ENCODE results near the gene ITPR1. TPM values are rescaled to one million over a fixed set of nuclear protein-coding genes. Genes with fewer than 3 reads are reported as not detected.

ITPR1 gene
- total and polyA plus RNA-seq, 3 experiments from 2014 or later, result 14.9 to 85.8 (median 82.6) TPM

DNA sequence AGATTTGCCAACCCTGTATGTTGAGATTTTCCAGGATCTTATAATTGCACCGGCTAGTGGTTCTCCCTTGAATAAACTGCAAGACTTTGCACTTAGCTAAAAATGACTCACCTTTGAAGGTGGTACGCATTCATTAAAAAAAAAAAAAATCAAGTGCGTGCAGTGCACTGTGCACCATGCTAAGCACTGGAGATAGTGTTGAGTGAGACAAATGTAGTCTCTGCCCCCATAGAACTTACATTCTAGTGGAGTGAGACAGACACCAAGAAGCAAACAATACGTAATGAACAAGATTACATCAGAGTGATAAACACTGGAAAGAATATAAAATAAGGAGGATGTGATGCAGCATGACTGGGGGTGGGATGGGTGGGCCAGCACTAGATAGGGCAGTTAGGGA is 69.4 kb downstream of the ITPR1 start:
- H3K27ac ChIP-seq (ENCODE audit: low read depth, low read length), result no peak overlapping the region
- no peak overlapping the region for H3K27ac Mint-ChIP-seq
- CTCF ChIA-PET, result no interaction called here
- no peak overlapping the region for H3K4me3 ChIP-seq (ENCODE audit: low read length)
- peaks cover 2 to 25% (median 5%) of the 10 kb centered on the region in 3 donors for H3K4me1 Mint-ChIP-seq
- H3K36me3 Mint-ChIP-seq, result peaks cover 2 to 4% (median 3%) of the 10 kb centered on the region in 3 donors
- DNase-seq, result no peak
- H3K36me3 ChIP-seq (ENCODE audit: insufficient read depth, low read length), result no peaks in the 10 kb centered on the region
- POLR2A ChIA-PET, result interaction anchor here (0.6 kb wide), 1 partner anchor 22 kb away, joined by 3 read pairs; no protein-coding TSS in a partner anchor
- H3K27me3 ChIP-seq (ENCODE audit: insufficient read depth, low read length, poor library complexity, severe bottlenecking), result no peaks in the 10 kb centered on the region
- no peak overlapping the region for H3K4me3 Mint-ChIP-seq
- H3K27me3 Mint-ChIP-seq, result no peaks in the 10 kb centered on the region
- no peaks in the 10 kb centered on the region for H3K4me1 ChIP-seq (ENCODE audit: insufficient read depth, low read length)
- no peaks in the 10 kb centered on the region for H3K9me3 ChIP-seq (ENCODE audit: low read length)
- H3K9me3 Mint-ChIP-seq, result peaks cover 0 to 7% (median 3%) of the 10 kb centered on the region in 5 donors

DNA sequence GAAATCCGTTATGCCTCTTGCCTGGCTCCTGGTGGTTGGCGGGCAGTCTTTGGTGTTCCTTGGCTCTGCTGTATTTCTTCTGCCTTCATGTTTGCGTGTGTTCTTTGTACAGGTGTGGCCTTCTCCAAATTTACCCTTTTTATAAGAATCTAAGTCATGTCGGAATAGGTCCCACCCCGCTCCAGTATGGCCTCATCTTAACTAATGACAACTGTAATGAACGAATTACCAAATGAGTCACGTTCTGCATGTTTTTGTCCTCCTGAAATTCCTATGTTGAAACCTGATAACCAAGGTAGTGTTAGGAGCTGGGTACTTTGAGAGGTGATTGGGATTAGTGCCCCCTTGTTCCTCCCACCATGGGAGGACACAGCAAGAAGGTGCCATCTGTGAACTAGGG is 71.1 kb downstream of the ITPR1 start:
- ChIA-PET CTCF (interaction anchor here (1.0 to 2.5 kb wide), 4 partner anchors 12 to 45 kb away, joined by 3 to 5 read pairs (median 3); no protein-coding TSS in a partner anchor), POLR2A (no interaction called here)
- peak overlapping the region in 1 of 7 donors; percentile 7 for H3K4me3 Mint-ChIP-seq
- peaks cover 7 to 38% (median 17%) of the 10 kb centered on the region in 3 donors for H3K4me1 Mint-ChIP-seq
- H3K9me3 Mint-ChIP-seq, result no peaks in the 10 kb centered on the region
- H3K27ac ChIP-seq (ENCODE audit: low read depth, low read length), result no peak overlapping the region
- peaks cover 0 to 3% (median 0%) of the 10 kb centered on the region in 3 donors for H3K36me3 Mint-ChIP-seq
- DNase-seq, result no peak
- no peaks in the 10 kb centered on the region for H3K9me3 ChIP-seq (ENCODE audit: low read length)
- no peaks in the 10 kb centered on the region for H3K36me3 ChIP-seq (ENCODE audit: insufficient read depth, low read length)
- no peak overlapping the region for H3K4me3 ChIP-seq (ENCODE audit: low read length)
- H3K4me1 ChIP-seq (ENCODE audit: insufficient read depth, low read length), result no peaks in the 10 kb centered on the region
- no peaks in the 10 kb centered on the region for H3K27me3 ChIP-seq (ENCODE audit: insufficient read depth, low read length, poor library complexity, severe bottlenecking)
- H3K27me3 Mint-ChIP-seq, result no peaks in the 10 kb centered on the region
- H3K27ac Mint-ChIP-seq, result peak overlapping the region in 1 of 8 donors; percentile 56

DNA sequence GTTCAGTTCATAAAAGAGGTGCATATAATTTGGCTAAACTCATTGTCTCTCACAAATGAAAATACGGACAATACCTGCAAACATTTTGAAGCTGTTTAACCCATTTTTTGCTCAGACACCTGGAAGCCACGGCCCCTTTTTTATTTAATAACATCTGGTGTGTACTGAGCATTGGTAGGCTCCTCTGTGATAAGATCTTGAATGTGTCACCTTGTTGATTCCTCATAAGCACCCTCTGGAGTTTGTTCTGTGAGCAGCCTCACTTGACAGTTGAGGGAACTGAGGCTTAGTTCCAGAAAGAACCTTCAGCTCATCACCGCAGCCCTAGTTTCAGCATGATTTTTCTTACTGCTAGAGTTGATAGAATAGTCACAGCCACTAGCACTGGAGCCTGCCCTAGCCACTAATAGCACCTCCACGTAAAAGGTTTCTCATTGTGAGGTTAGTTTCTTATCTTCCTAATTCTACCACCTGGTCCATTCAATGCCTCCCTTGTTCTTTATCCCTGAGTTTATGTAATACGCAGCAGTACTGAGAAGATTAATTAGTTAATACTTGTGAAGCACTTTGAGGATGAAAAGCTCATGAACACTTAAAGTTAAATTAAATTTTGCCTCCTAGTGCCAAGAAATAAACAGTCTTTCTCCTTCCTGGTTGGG is 71.9 kb downstream of the ITPR1 start:
- ChIA-PET POLR2A (no interaction called here), CTCF (interaction anchor here (1.0 to 2.5 kb wide), 4 partner anchors 11 to 46 kb away, joined by 3 to 5 read pairs (median 3); no protein-coding TSS in a partner anchor)
- Mint-ChIP-seq H3K4me1 (peaks cover 9 to 42% (median 22%) of the 10 kb centered on the region in 3 donors), H3K4me3 (no peak overlapping the region), H3K27ac (no peak overlapping the region), H3K27me3 (no peaks in the 10 kb centered on the region), H3K9me3 (no peaks in the 10 kb centered on the region), H3K36me3 (peaks cover 0 to 3% (median 0%) of the 10 kb centered on the region in 3 donors)
- DNase-seq, result no peak
- no peaks in the 10 kb centered on the region for H3K27me3 ChIP-seq (ENCODE audit: insufficient read depth, low read length, poor library complexity, severe bottlenecking)
- no peaks in the 10 kb centered on the region for H3K9me3 ChIP-seq (ENCODE audit: low read length)
- no peaks in the 10 kb centered on the region for H3K4me1 ChIP-seq (ENCODE audit: insufficient read depth, low read length)
- H3K27ac ChIP-seq (ENCODE audit: low read depth, low read length), result no peak overlapping the region
- no peaks in the 10 kb centered on the region for H3K36me3 ChIP-seq (ENCODE audit: insufficient read depth, low read length)
- H3K4me3 ChIP-seq (ENCODE audit: low read length), result no peak overlapping the region

DNA sequence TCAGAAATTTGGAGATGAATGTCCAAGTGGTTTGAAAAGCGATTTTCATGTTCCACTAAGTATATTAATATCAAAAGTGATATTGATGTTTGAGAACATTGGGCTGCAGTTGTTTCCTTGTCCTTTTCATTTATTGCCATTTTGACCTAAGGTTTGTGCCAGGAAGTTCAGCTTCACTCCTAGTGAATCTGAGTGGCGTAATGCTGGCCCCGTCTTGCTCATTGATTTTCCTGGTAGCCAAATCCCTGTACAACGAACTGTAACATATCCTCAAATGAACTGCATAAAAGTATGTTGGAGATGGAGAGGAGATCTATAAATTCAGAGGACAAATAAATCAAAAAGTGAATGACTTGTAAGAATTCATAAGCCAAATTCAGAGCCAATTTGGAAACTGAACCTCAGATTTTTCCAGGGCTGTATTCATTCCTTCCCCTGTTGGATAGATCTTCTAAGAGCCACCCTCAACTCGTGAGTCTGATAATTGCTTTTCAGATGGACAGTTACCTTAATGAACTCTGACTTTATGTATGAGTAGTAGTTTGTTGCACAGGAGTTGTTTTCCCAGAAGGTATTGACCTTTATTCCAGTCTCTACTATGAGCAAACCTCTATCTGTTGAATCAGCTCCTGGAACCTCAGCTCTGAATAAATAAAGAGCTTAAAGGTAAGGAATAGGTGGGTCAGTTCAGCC is 72.8 kb downstream of the ITPR1 start:
- H3K4me1 ChIP-seq (ENCODE audit: insufficient read depth, low read length), result no peaks in the 10 kb centered on the region
- no peak overlapping the region for H3K4me3 ChIP-seq (ENCODE audit: low read length)
- no peaks in the 10 kb centered on the region for H3K27me3 ChIP-seq (ENCODE audit: insufficient read depth, low read length, poor library complexity, severe bottlenecking)
- H3K36me3 ChIP-seq (ENCODE audit: insufficient read depth, low read length), result no peaks in the 10 kb centered on the region
- H3K9me3 Mint-ChIP-seq, result no peaks in the 10 kb centered on the region
- no peak overlapping the region for H3K4me3 Mint-ChIP-seq
- H3K27ac ChIP-seq (ENCODE audit: low read depth, low read length), result no peak overlapping the region
- ChIA-PET POLR2A (interaction anchor here (0.7 kb wide), 1 partner anchor 10 kb away, joined by 3 read pairs; no protein-coding TSS in a partner anchor), CTCF (interaction anchor here (2.5 kb wide), 1 partner anchor 47 kb away, joined by 5 read pairs; no protein-coding TSS in a partner anchor)
- H3K27ac Mint-ChIP-seq, result peak overlapping the region in 2 of 8 donors; percentile 15 to 85
- no peaks in the 10 kb centered on the region for H3K9me3 ChIP-seq (ENCODE audit: low read length)
- no peak for DNase-seq
- H3K27me3 Mint-ChIP-seq, result no peaks in the 10 kb centered on the region
- H3K36me3 Mint-ChIP-seq, result peaks cover 0 to 3% (median 0%) of the 10 kb centered on the region in 3 donors
- peaks cover 10 to 48% (median 26%) of the 10 kb centered on the region in 3 donors for H3K4me1 Mint-ChIP-seq

DNA sequence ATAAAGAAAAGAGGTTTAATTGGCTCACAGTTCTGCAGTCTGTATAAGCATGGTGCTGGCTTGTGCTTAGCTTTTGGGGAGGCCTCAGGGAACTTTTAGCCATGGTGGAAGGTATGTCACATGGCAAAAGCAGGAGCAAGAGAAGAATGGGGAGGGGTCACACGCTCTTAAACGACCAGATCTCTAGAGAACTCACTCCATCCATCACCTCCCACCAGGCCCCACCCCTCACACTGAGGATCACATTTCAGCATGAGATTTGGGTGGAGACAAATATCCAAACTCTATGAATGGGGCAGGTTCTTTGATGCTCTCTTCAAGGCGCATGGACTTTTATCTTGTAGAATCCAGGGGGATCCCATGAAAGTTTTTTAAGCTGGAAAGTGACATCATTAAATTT is 75.7 kb downstream of the ITPR1 start:
- no peaks in the 10 kb centered on the region for H3K4me1 ChIP-seq (ENCODE audit: insufficient read depth, low read length)
- CTCF ChIA-PET, result no interaction called here

DNA sequence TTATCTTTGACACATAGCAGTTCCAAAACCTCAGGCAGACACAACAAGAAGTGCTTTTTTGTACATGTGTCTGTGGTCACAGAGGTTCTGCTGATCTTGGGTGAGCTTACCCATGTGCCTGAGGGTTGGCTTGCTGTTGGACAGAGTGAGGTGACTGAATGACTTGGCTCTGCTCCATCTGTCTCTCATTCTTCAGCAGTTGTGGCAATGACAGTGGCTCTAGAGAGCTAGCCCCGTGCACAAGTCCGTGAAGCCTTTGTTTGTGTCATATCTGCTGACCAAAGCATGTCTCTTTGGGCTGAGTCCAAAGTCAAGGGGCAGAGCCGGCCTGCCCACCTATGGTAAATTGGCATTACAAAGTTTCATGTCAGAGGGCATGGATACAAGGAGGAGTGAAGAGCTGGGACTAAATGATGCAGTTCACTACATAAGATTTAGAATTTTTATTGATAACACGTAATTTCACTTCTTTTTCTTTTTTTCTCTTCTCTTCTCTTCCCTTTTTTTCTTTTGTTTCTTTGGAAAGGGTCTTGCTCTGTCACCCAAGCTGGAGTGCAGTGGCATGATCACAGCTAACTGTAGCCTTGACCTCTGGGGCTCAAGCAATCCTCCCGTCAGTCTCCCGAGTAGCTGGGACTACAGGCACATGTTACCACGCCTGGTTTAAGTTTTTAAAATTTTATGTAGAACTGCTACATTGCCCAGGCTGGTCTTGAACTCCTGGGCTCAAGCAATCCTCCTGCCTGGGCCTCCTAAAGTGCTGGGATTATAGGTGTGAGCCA is 77.9 kb downstream of the ITPR1 start:
- Histone ChIP-seq H3K4me3 (ENCODE audit: low read length) (no peak overlapping the region), H3K36me3 (ENCODE audit: insufficient read depth, low read length) (no peaks in the 10 kb centered on the region), H3K27ac (ENCODE audit: low read depth, low read length) (no peak overlapping the region), H3K27me3 (ENCODE audit: insufficient read depth, low read length, poor library complexity, severe bottlenecking) (no peaks in the 10 kb centered on the region), H3K9me3 (ENCODE audit: low read length) (no peaks in the 10 kb centered on the region), H3K4me1 (ENCODE audit: insufficient read depth, low read length) (no peaks in the 10 kb centered on the region)
- Mint-ChIP-seq H3K4me1 (peaks cover 15 to 41% (median 27%) of the 10 kb centered on the region in 3 donors), H3K4me3 (no peak overlapping the region), H3K9me3 (no peaks in the 10 kb centered on the region), H3K27ac (peak overlapping the region in 2 of 8 donors; percentile 23 to 33), H3K27me3 (no peaks in the 10 kb centered on the region), H3K36me3 (peaks cover 0 to 6% (median 0%) of the 10 kb centered on the region in 3 donors)
- ChIA-PET POLR2A (no interaction called here), CTCF (interaction anchor here (2.5 to 2.8 kb wide), 2 partner anchors 13 to 220 kb away, joined by 7 to 9 read pairs; no protein-coding TSS in a partner anchor)
- DNase-seq, result no peak

More for the DNA sequence above, 75.7 kb downstream of the ITPR1 start:
- H3K36me3 ChIP-seq (ENCODE audit: insufficient read depth, low read length), result no peaks in the 10 kb centered on the region
- H3K27me3 Mint-ChIP-seq, result no peaks in the 10 kb centered on the region
- peaks cover 14 to 48% (median 27%) of the 10 kb centered on the region in 3 donors for H3K4me1 Mint-ChIP-seq
- no peak overlapping the region for H3K27ac ChIP-seq (ENCODE audit: low read depth, low read length)
- H3K36me3 Mint-ChIP-seq, result peaks cover 0 to 3% (median 0%) of the 10 kb centered on the region in 3 donors
- no peak overlapping the region for H3K4me3 ChIP-seq (ENCODE audit: low read length)
- POLR2A ChIA-PET, result no interaction called here
- H3K27ac Mint-ChIP-seq, result peak overlapping the region in 1 of 8 donors; percentile 43
- H3K9me3 Mint-ChIP-seq, result no peaks in the 10 kb centered on the region
- no peak for DNase-seq
- no peaks in the 10 kb centered on the region for H3K27me3 ChIP-seq (ENCODE audit: insufficient read depth, low read length, poor library complexity, severe bottlenecking)
- H3K9me3 ChIP-seq (ENCODE audit: low read length), result no peaks in the 10 kb centered on the region
- H3K4me3 Mint-ChIP-seq, result no peak overlapping the region

DNA sequence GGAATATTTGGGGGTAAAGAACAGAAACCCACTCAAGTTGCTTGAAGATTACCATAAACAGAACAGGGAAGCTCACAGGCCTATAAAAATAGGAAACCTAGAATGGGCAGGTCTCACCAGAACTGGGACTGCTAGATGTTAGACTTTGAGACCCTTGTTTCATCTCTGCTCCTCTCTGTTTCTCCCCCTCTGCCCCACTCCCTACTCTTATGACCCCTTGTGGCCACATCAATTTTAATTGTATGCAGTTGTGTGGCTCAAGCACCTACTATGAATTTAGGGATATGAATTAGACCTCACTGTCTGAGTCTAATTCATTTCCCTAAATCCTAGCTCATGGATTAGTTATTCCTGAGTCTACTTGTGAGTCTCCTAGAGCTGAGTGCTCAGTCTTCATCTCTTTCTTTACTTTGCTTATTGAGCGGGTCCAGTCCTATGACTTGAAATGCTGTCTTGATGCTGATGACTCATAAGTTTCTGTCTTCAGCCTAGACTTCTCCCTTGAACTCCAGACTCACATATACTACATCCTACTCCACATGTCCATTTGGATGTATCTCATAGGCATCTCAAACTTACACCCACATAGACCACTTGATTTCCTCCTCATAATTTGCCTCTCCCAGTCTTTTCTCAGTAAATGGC is 78.7 kb downstream of the ITPR1 start:
- DNase-seq, result no peak
- Mint-ChIP-seq H3K9me3 (no peaks in the 10 kb centered on the region), H3K27me3 (no peaks in the 10 kb centered on the region), H3K27ac (peak overlapping the region in 1 of 8 donors; percentile 30), H3K36me3 (peaks cover 0 to 6% (median 0%) of the 10 kb centered on the region in 3 donors), H3K4me3 (no peak overlapping the region), H3K4me1 (peaks cover 18 to 41% (median 30%) of the 10 kb centered on the region in 3 donors)
- Histone ChIP-seq H3K9me3 (ENCODE audit: low read length) (no peaks in the 10 kb centered on the region), H3K4me1 (ENCODE audit: insufficient read depth, low read length) (no peaks in the 10 kb centered on the region), H3K36me3 (ENCODE audit: insufficient read depth, low read length) (no peaks in the 10 kb centered on the region), H3K4me3 (ENCODE audit: low read length) (no peak overlapping the region), H3K27ac (ENCODE audit: low read depth, low read length) (no peak overlapping the region), H3K27me3 (ENCODE audit: insufficient read depth, low read length, poor library complexity, severe bottlenecking) (no peaks in the 10 kb centered on the region)
- CTCF ChIA-PET, result interaction anchor here (0.7 to 2.8 kb wide), 3 partner anchors 13 to 221 kb away, joined by 3 to 9 read pairs (median 7); no protein-coding TSS in a partner anchor
- POLR2A ChIA-PET, result no interaction called here

All from CD8-positive, alpha-beta memory T cell (primary cell).